Measurements from ENCODE around the gene LAPTM5.

The LAPTM5 gene

GRCh38 chr1:30712583-30712982, 45.0 kb downstream of the LAPTM5 start:
- no peak for DNase-seq

- no peak for DNase-seq
Observed at GRCh38 chr1:30710407-30710806, 47.2 kb downstream of the LAPTM5 start.

GRCh38 chr1:30708361-30708728, 49.2 kb downstream of the LAPTM5 start:
- no peak for DNase-seq

- DNase-seq, result peak; percentile 79
Observed at GRCh38 chr1:30707412-30708360, 49.9 kb downstream of the LAPTM5 start.

- DNase-seq, result peak; percentile 17
Observed at GRCh38 chr1:30706528-30706927, 51.0 kb downstream of the LAPTM5 start.

GRCh38 chr1:30705698-30706097, 51.9 kb downstream of the LAPTM5 start:
- no peak for DNase-seq

GRCh38 chr1:30704765-30705509, 52.6 kb downstream of the LAPTM5 start:
- DNase-seq, result no peak

- DNase-seq, result no peak
Observed at GRCh38 chr1:30704271-30704670, 53.3 kb downstream of the LAPTM5 start.

- DNase-seq, result no peak
Observed at GRCh38 chr1:30702823-30703222, 54.8 kb downstream of the LAPTM5 start.

GRCh38 chr1:30701258-30701633, 56.3 kb downstream of the LAPTM5 start:
- no peak for DNase-seq

GRCh38 chr1:30700528-30701257, 56.9 kb downstream of the LAPTM5 start:
- no peak for DNase-seq

- no peak for DNase-seq
Observed at GRCh38 chr1:30699762-30700161, 57.8 kb downstream of the LAPTM5 start.

- DNase-seq, result no peak
Observed at GRCh38 chr1:30698401-30698981, 59.1 kb downstream of the LAPTM5 start.

GRCh38 chr1:30697571-30698376, 59.8 kb downstream of the LAPTM5 start:
- no peak for DNase-seq

- no peak for DNase-seq
Observed at GRCh38 chr1:30696831-30697230, 60.7 kb downstream of the LAPTM5 start.

GRCh38 chr1:30695439-30695841, 62.1 kb downstream of the LAPTM5 start:
- no peak for DNase-seq

GRCh38 chr1:30694280-30695175, 63.0 kb downstream of the LAPTM5 start:
- no peak for DNase-seq

GRCh38 chr1:30693822-30694221, 63.8 kb downstream of the LAPTM5 start:
- DNase-seq, result no peak

GRCh38 chr1:30693366-30693765, 64.2 kb downstream of the LAPTM5 start:
- no peak for DNase-seq

- no peak for DNase-seq
Observed at GRCh38 chr1:30692948-30693301, 64.6 kb downstream of the LAPTM5 start.

Data from OCI-M1 (cell line).